HG02840 (cell line): ENCODE data around the gene FLVCR2.

Experiments
- ATAC-seq: cut with Tn5 transposase; IDR thresholded peaks from one replicate; pipeline ENCODE4 v1.9.1; 2021; ENCODE audit warnings: mild to moderate bottlenecking, moderate library complexity, moderate number of reproducible peaks; ENCODE audit not compliant: unreplicated experiment, low FRiP score

Gene FLVCR2, protein sequence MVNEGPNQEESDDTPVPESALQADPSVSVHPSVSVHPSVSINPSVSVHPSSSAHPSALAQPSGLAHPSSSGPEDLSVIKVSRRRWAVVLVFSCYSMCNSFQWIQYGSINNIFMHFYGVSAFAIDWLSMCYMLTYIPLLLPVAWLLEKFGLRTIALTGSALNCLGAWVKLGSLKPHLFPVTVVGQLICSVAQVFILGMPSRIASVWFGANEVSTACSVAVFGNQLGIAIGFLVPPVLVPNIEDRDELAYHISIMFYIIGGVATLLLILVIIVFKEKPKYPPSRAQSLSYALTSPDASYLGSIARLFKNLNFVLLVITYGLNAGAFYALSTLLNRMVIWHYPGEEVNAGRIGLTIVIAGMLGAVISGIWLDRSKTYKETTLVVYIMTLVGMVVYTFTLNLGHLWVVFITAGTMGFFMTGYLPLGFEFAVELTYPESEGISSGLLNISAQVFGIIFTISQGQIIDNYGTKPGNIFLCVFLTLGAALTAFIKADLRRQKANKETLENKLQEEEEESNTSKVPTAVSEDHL

GRCh38 chr14:75578102-75578785 is at the start of gene FLVCR2:
Gene FLVCR2 (plus strand): TSS chr14:75578620. CDS start chr14:75578973, 353 bp downstream.
- ATAC-seq = peak; percentile 42

DNA sequence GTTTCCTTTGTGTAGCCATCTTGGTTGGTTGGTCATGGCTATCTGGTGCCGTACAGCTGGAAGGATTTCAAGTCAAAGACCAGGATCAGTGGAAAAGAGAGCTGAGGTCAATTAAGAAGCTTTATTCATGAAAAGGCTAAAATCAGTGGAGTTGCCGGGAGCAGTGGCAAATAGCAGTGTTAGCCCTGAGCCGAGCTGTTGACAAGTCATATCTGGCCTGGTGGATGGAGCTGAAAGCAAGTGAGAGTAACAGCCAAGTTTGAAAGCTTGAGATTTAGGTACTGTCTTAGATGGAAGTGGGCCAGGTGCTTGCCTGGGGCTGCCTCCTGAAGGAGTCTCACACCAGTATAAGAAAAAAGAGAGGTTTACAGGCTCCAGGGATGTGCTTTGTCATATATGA is 47.2 kb upstream of the FLVCR2 start:
- ATAC-seq = no peak

- ATAC-seq = no peak
These were observed 46.6 kb upstream of the FLVCR2 start for GRCh38 chr14:75531660-75532317.

DNA sequence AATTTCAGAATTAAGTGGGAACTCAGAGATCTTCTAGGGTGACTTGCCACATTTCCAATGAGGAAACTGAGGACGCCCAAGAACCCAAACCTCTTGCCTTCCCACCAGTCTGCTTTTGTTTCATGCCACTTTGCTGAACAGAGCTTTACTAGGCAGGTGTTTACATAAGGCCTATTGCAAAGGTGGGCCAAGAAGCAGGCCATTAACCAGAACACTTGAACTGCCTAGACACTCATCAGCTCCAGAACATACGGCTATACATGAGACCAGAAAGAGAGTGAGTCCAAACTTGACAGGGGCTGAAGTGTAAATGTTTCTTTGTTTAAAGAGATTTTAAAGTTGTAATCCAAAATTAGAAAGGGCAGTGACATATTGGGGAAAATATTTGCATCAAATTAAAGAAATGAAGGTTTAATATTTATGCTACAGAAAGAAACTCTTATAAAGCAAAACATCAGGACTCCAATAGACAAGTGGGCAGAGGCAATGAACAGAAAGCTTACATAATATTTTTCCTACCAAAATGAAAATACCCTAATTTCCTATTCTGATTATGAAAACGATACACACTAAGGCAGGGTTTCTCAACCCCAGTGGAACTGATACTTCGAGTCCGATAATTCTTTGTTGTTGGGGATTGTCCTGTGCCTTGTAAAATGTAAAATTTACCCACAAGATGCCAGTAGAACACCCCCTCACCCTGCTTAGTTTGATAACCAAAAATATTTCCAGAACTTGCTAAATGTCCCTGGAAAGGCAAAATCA is 44.4 kb upstream of the FLVCR2 start:
- no peak for ATAC-seq

DNA sequence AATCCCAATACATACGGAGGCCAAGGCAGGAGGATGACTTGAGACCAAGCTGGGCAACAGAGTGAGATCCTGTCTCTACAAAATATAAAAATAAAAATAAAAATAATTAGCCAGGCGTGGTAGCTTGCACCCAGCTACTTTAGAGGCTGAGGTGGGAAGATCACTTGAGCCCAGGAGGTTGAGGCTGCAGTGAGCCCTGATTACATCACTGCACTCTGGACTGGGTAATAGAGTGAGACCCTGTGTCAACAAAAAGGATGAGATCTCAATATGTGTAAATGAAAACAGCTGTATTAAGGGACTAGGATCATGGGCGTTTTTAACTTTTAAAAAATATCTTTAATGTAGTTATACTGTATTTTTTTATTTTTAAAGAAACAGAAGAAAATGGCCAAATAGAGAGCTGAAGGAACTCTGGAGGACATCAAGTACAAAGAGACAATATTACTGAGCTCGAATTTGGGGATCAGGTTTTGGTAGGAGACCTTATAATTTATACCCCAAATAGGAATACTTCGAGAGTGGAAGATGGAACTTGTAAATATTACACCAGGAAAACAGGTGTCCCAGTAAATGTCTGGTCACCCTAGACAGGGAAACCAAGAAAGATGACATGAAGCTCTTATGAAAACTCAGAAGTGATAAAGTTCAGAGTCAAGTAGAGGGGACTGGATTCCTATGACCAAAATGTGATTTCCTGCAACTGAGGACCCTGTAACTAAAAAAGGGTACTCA is 43.1 kb upstream of the FLVCR2 start:
- no peak for ATAC-seq

GRCh38 chr14:75537071-75537470 is 41.3 kb upstream of the FLVCR2 start:
- ATAC-seq = no peak

GRCh38 chr14:75539162-75539560 is 39.3 kb upstream of the FLVCR2 start:
- no peak for ATAC-seq

- no peak for ATAC-seq
These were observed 38.6 kb upstream of the FLVCR2 start for GRCh38 chr14:75539561-75540478.

GRCh38 chr14:75540479-75540851 is 38.0 kb upstream of the FLVCR2 start:
- ATAC-seq = no peak

- peak; percentile 52 for ATAC-seq
These were observed 35.8 kb upstream of the FLVCR2 start for GRCh38 chr14:75542588-75543091.

- peak; percentile 1 for ATAC-seq
These were observed 35.2 kb upstream of the FLVCR2 start for GRCh38 chr14:75543253-75543652.

DNA sequence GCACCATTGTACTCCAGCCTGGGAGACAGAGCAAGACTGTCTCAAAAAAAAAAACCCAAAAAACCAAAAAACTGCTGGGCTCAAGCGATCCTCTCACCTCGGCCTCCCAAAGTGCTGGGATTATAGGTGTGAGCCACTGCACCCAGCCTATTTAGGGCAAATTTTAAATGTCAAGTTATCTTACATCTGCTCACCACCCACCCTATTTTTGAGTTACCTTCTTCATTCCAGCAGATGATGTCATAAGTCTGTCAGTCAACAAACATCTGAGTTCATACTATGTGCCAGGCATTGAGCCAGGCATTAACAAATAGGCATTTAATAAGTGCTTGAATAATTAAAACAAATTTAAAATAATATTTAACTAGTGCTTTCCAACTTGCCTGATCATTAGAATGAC is 34.6 kb upstream of the FLVCR2 start:
- no peak for ATAC-seq

GRCh38 chr14:75545907-75546306 is 32.5 kb upstream of the FLVCR2 start:
- no peak for ATAC-seq

DNA sequence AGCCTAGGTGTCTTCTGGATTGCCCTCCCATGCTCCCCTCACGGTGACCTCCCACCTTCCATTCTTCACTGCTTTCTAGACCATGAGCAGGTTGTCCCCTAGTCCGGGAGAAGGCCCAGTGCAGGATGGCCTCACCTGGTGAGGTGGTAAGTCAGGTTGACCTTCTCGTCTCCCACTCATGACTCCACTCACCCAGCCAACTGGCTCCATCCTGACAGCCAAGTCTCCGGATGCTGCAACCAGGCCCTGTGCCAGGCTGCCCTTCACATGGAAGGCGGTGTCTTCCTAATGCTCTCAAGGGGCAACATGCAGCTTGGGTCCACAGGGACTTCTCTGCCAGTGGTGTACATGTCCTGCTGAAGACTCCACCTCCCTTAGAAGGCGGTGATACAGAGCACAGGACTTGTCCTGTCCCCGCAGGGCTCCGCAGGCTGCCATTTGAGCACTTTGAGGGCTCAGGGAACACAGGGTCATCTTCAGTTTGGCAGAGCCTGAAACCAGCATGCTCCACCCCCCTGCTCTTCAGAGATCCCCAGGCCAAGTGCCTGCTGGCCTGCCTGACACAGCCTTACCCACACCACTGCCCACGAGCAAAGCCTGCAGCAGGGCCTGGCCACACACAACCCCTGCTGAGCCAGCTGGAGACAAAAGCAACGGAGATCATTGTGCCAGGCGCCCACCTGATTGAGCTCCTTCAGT is 30.7 kb upstream of the FLVCR2 start:
- ATAC-seq = no peak

DNA sequence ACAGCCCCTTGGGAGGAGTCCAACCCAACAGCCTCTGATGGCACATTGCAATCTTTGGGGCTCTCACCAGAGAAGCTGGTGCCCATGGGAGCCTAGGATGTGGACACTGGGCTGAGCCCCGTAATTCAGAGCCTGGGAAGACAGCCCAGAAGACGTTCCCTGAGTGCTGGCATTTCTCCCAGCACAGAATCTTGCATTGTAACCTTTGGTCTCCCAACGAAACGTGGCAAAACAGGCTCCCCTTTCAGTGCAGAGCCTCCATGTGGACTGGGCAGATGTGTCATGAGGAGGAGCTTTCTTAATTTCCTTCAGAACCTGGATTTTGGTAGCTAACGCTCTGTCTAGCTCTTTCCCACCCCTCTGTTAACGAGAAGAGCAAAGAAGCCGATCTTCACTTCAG is 29.9 kb upstream of the FLVCR2 start:
- no peak for ATAC-seq

DNA sequence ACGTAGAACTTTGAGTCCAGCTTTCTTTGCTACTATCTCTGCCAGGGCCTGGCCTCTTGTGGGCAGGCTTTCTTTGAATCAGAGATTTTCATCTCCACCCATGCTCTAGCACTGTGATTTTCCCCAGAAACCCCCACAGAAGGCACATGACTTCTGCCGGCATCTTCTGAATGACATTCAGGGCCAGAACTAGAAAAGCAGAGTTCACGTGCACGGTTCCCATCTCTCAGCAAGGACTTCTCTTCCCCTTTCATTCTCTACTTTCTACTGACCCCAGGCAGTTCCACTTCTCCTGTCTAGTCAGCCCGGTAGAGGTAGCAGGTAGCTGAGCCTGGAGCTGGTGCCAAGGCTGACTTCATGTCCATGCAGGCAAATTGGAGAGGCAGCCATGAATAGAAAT is 29.3 kb upstream of the FLVCR2 start:
- ATAC-seq = no peak

DNA sequence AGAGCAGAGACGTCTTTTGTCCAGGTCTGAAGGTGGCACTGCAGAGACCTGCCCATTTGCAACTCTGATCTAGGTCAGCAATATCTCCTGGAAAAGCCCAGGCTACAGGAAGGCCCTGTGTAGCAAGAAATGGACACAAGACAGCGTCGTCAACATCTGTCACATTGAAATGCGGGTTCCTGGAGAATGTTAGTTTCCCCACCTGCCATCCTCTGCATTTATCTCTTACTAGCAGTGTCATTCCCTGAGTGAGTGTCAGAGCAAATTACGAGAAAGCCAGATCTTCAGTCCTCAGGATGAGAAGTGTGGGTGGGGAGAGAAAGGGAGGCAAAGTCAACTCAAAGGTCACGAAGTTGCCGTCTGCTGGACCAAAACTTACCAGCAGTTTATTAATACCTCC is 27.4 kb upstream of the FLVCR2 start:
- ATAC-seq = no peak

- ATAC-seq = no peak
These were observed 25.3 kb upstream of the FLVCR2 start for GRCh38 chr14:75553157-75553556.
